ENCODE data around the gene FOXP1. TPM values are rescaled to one million over a fixed set of nuclear protein-coding genes. Genes with fewer than 3 reads are reported as not detected.

The FOXP1 gene
- total RNA-seq, 4 donors from 2014 or later = 13.2 to 46.6 (median 29.2) TPM

GRCh38 chr3:71517271-71517791 is 66.2 kb downstream of the FOXP1 start:
- Histone ChIP-seq H3K27me3 (no peaks in the 10 kb centered on the region), H3K4me1 (peaks cover 7 to 8% of the 10 kb centered on the region in 2 donors), H3K4me3 (no peak overlapping the region), H3K9me3 (no peaks in the 10 kb centered on the region), H3K27ac (no peak overlapping the region), H3K36me3 (no peaks in the 10 kb centered on the region)
- TF ChIP-seq POLR2A (IDR thresholded peaks at IDR 0.05) (no peak), CTCF (IDR thresholded peaks at IDR 0.05 in 4 of 5, conservative IDR thresholded peaks at IDR 0.05 in 1 of 5) (no peak)
- in situ Hi-C loops (cut with MboI; ENCODE audit: low sequenced_read_pairs in 4 of 4) (no loop called here), intact Hi-C loops (cut with DNase I; ENCODE audit: low total_unique reads) (no loop called here)
- DNase-seq (no peak), ATAC-seq (no peak)

GRCh38 chr3:71515636-71516365 is 67.7 kb downstream of the FOXP1 start:
- Histone ChIP-seq H3K4me1 (peaks cover 0 to 7% of the 10 kb centered on the region in 2 donors), H3K36me3 (no peaks in the 10 kb centered on the region), H3K9me3 (no peaks in the 10 kb centered on the region), H3K27ac (no peak overlapping the region), H3K27me3 (no peaks in the 10 kb centered on the region), H3K4me3 (no peak overlapping the region)
- no peak for DNase-seq
- TF ChIP-seq POLR2A (IDR thresholded peaks at IDR 0.05) = no peak
- TF ChIP-seq CTCF (IDR thresholded peaks at IDR 0.05 in 4 of 5, conservative IDR thresholded peaks at IDR 0.05 in 1 of 5) = no peak
- in situ Hi-C loops (cut with MboI; ENCODE audit: low sequenced_read_pairs in 4 of 4) = no loop called here
- no peak for ATAC-seq
- intact Hi-C loops (cut with DNase I; ENCODE audit: low total_unique reads) = no loop called here

GRCh38 chr3:71514621-71515020 is 68.9 kb downstream of the FOXP1 start:
- intact Hi-C loops (cut with DNase I; ENCODE audit: low total_unique reads) (no loop called here), in situ Hi-C loops (cut with MboI; ENCODE audit: low sequenced_read_pairs in 4 of 4) (no loop called here)
- ATAC-seq = no peak

GRCh38 chr3:71513515-71513914 is 70.0 kb downstream of the FOXP1 start:
- no peak for ATAC-seq

More at GRCh38 chr3:71514621-71515020, 68.9 kb downstream of the FOXP1 start:
- no peaks in the 10 kb centered on the region for H3K9me3 ChIP-seq
- DNase-seq = no peak
- TF ChIP-seq POLR2A (IDR thresholded peaks at IDR 0.05) (no peak), CTCF (IDR thresholded peaks at IDR 0.05 in 4 of 5, conservative IDR thresholded peaks at IDR 0.05 in 1 of 5) (no peak)
- H3K4me3 ChIP-seq = no peak overlapping the region
- H3K27ac ChIP-seq = no peak overlapping the region
- H3K27me3 ChIP-seq = no peaks in the 10 kb centered on the region
- peaks cover 0 to 7% of the 10 kb centered on the region in 2 donors for H3K4me1 ChIP-seq
- H3K36me3 ChIP-seq = no peaks in the 10 kb centered on the region

More at GRCh38 chr3:71513515-71513914, 70.0 kb downstream of the FOXP1 start:
- DNase-seq = no peak
- TF ChIP-seq CTCF (IDR thresholded peaks at IDR 0.05 in 4 of 5, conservative IDR thresholded peaks at IDR 0.05 in 1 of 5) (no peak), POLR2A (IDR thresholded peaks at IDR 0.05) (no peak)
- Histone ChIP-seq H3K4me3 (no peak overlapping the region), H3K27me3 (no peaks in the 10 kb centered on the region), H3K9me3 (no peaks in the 10 kb centered on the region), H3K4me1 (peaks cover 0 to 7% of the 10 kb centered on the region in 2 donors), H3K36me3 (no peaks in the 10 kb centered on the region), H3K27ac (no peak overlapping the region)
- in situ Hi-C loops (cut with MboI; ENCODE audit: low sequenced_read_pairs in 4 of 4) = no loop called here
- intact Hi-C loops (cut with DNase I; ENCODE audit: low total_unique reads) = no loop called here
